SKM-1 (cell line): ENCODE data around the gene NDRG3.
"Not testable (repeated sequence)": the region's sequence is repeated elsewhere in the genome, so short reads cannot be mapped to it uniquely, and the experiment has no call there.

Experiments
- DNase-seq: peaks from one replicate; lab custom pipeline; 2025; ENCODE audit not compliant: unreplicated experiment; lab: John Stamatoyannopoulos, UW

Gene NDRG3

GRCh38 chr20:36700438-36700837 lies 45.5 kb downstream of the NDRG3 start:
- DNase-seq, result no peak

- DNase-seq, result not testable (repeated sequence)
Observed at GRCh38 chr20:36695467-36695866, 50.4 kb downstream of the NDRG3 start.

- no peak for DNase-seq
Observed at GRCh38 chr20:36688630-36689029, 57.3 kb downstream of the NDRG3 start.

DNA sequence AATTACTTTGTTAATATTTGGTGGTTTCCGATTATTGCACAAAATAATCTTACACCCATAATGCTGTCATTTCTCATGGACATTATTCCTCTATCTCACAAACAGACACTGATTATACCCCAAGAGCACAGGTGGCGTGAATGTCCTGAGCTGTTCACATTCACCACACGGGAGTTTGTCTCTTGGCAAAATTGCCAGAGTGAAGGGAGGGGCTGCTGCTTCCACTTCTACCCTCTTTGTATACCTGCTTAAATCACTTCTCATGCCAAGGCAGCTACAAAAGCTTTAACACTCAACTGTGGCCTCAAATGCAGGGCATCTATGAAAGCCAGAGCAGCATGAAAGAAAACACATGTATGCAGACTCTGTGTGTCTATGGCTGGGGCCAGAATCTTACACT lies 58.0 kb downstream of the NDRG3 start:
- no peak for DNase-seq

DNA sequence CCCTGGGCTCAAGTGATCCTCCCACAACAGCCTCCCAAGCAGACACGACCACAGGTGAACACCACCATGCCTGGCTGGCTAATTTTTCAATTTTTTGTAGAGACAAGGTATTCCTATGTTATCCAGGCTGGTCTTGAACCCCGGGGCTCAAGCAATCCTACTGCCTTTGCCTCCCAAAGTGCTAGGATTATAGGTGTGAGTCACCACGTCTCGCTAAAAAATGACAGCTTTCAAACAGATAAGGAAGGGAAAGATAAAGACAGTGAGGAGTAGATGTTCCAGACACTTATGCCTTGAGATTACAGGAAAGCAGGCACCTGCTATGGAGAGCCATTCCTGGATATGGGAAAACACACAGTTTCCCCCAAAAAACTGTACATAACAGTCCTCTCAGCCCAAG lies 58.9 kb downstream of the NDRG3 start:
- DNase-seq, result no peak

GRCh38 chr20:36686504-36686903 lies 59.4 kb downstream of the NDRG3 start:
- no peak for DNase-seq

GRCh38 chr20:36684747-36685146 lies 61.1 kb downstream of the NDRG3 start:
- DNase-seq, result no peak

DNA sequence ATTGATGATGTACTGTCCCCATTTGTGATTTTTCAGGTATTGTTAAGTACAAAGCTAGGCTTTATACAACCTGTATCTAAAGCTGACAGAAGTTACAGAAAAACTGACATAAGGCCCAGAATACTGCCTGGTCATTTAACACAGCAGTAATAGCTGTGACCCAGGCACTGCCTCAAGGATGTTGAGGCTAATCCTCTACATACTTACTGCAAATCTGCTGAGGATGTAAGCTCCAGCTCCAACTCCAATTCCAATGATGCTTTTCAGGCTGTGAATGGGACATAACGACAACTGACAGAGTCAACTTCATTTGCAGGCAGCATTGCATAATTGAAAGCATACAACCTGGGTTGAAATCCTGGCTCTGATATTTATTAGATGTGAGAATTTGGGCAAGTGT lies 63.6 kb downstream of the NDRG3 start:
- DNase-seq, result no peak

DNA sequence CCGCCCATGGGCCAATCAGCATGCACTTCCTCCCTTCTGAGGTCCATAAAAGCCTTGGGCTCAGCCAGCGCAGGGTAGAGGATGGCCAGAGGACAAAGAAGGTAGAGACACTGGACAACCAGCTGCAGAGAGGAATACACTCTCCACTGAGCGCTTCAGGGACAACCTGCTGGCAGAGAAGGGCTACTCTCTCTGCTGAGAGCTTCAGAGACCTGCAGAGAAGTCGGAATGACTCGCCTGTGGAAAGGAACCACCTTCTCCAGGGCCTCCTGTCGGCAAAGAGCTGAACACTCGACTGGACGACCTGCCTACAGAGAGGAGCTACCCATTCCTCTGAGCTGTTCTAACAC lies 68.5 kb downstream of the NDRG3 start:
- DNase-seq, result no peak

GRCh38 chr20:36676701-36677421 lies 69.0 kb downstream of the NDRG3 start:
- DNase-seq, result no peak

- not testable (repeated sequence) for DNase-seq
Observed at GRCh38 chr20:36675545-36675944, 70.3 kb downstream of the NDRG3 start.

DNA sequence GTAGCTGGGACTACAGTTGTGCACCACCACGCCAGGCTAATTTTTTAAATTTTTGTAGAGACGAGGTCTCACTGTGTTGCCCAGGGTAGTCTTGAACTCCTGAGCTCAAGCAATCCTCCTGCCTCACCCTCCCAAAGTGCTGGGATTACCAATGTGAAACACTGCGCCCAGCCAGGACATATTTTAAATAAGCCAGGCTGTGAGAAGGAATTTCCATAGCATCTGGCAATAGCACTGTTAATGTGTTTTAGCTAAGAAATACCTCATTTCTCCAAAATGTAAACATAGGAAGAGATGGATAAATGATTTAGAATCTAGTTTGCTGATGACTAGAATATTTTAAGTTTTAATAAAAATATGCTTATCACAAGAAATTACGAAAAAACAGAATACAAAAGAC lies 72.9 kb downstream of the NDRG3 start:
- no peak for DNase-seq

GRCh38 chr20:36670665-36671357 lies 75.1 kb downstream of the NDRG3 start:
- no peak for DNase-seq

DNA sequence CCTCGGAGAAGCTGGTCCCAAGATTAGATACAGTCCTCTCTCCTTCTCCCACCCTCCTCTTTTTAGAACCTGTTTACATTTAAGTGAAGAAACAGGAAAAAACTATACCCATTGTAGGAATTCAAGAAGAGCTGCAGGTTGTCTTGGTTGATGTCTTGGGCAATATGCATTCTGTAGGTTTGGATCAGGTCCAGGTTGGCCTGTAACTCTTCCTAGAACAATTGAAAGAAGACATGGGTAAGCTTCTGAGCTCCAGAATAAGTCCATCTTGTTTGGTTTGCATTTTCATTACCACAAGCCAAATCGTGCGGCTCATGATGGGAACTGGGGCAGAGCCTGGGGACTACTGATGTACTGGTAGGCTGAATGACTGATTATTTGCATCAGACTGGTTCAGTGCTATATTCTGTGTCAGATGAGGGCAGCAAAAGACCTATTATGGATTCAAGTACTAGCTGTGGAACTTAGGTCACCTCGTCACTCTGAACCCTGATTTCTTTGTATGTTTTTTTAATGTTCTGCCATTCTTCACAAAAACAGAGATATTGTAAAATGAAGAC lies 79.6 kb downstream of the NDRG3 start:
- no peak for DNase-seq

DNA sequence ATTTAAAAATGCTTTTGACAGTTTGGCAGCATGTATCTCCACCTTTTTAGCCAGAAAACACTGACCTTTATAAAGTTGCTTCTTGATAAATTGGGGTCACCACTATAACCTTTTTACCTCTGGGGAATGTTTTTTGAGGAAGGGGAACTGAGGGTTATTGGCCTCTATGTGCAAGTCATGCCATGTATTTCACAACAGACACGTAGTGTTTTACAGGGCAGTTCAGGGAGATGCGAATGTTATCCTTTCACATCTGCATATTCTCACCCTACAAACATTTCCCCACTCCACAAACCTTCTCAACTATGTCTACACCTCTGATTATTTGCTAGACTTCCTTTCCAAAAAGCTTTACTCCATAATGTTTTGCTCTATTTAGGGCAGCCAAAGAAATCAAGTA lies 82.9 kb downstream of the NDRG3 start:
- DNase-seq, result peak; percentile 79

DNA sequence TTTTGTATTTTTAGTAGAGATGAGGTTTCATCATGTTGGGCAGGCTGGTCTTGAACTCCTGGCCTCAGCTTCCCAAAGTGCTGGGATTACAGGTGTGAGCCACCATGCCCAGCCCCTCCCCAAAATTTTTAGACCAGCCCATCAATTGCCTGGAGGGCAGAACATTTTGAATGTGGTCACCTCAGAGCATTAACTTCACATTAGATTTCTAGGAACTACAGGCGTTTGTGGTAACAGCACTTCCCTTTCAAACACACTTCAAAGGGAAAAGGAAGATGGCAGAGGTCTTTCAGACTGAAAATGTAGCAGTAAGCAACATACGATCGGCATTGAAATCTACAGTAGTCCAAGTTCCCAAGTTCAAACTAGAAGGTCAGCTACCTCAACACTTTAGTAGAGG lies 87.6 kb downstream of the NDRG3 start:
- peak; percentile 13 for DNase-seq

DNA sequence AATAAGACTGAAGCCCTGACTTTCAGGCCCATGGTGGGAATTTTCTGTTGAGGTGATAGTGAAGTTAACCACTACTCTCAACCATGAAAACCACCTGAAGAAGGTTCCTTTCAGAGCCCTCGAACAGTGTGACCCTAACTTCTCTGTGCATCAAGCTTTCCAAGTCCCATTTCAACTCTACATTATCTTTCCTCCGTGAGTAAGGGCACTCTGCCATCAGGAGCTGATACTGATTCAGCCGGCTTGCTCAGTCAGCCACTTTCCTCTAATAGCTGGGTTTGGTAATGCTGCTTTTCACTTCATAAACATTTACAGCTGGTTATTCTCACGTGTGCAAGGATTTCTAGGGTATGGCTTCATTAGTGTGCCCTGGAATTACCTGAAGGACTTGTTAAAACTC lies 89.2 kb downstream of the NDRG3 start:
- no peak for DNase-seq

DNA sequence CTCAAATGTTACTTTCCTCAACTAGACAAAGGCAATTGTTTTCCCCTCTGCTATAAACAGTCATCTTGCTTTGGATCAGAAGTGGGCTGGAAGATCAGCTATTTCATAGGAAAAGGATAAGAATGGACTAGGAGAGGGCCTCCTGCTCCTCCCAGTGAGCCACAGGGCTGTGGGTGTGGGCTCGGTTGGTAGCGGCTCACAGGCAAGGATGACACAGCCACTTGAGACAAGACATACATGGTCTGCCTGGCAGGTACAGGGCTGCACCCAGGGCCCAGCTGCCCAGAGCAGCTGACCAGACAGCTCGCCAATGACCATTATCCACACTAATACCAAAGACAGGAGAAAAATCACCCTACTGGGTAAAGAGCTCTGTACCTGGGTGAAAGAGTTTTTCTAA lies 90.9 kb downstream of the NDRG3 start:
- DNase-seq, result no peak

DNA sequence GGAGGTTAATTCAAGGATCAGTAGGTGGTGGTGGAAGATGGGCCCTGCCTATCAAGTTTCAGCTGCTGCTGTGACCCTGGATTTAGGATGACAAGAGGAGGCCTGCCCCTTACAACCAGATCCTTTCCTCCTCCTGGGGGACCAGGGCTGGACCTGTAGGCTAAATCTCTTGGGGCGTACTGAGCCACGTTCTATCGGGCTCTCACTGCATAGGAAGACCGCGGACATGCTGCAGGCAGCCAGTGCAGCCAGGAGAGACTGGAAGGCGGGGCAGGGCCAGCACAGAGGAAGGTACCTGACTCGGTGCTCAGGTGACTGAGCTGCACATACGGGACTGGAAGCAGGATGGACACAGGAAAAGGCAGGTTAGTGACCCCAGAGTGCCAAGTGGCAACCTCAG lies 91.4 kb downstream of the NDRG3 start:
- DNase-seq, result no peak

DNA sequence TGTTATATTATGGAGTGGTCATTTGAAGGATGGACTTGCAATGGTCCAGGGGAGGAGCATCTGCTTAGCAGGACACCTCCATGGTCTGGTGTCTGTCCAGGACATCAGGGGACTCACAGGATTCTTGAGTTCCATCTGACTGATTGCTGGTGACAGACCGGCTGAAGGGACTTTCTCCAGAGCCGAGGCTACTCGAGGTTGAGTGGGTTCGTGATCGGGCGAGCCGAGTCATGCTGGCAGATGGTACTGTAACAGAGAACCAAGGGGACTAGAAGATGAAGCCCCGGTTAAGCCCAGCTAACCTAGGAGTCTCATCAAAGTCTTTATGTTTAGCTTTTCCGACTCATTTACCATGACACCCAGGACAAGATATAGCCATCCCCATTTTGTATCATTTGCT lies 92.4 kb downstream of the NDRG3 start:
- no peak for DNase-seq

GRCh38 chr20:36647196-36648121 lies 98.4 kb downstream of the NDRG3 start:
- no peak for DNase-seq

DNA sequence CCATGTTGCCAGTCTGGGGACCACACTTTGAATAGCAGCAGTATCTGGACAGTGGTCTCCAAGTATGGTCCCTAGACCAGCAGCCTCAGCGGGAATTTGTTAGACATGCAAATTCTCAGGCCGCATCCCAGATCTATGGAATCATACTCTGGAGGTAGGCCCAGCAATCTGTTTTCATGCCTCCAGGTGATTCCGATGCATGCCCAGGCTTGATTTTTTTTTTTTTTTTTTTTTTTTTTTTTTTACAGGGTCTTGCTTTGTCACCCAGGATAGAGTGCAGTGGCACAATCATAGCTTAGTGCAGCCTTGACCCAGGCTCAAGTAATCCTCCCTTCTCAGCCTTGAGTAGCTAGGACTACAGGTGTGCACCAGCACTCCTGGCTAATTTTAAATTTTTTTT lies 99.2 kb downstream of the NDRG3 start:
- no peak for DNase-seq
